Activated naive CD4-positive, alpha-beta T cell treated with anti-CD3 and anti-CD28 coated beads for 36 hours (primary cell): ENCODE measurements around the gene DHX32. TPM values are rescaled to one million over a fixed set of nuclear protein-coding genes. Genes with fewer than 3 reads are reported as not detected.
A peak's percentile ranks its signal among the peaks of the same experiment; 100 is the strongest.
"Not testable (repeated sequence)": the region's sequence is repeated elsewhere in the genome, so short reads cannot be mapped to it uniquely, and the experiment has no call there.

ENCODE experiments used
- CTCF ChIA-PET: fragments of 350-600 bp; sonication (Branson Sonifier 250); formaldehyde crosslinking; loops from one replicate; lab custom pipeline; 2021; ENCODE audit warnings: antibody characterized with exemption; lab: Charles Lee
- DNase-seq: peaks from one replicate; pipeline ENCODE4 v3.0.0-alpha.2; 2020
- H3K27ac Mint-ChIP-seq: one replicate; pipeline ENCODE4 v1.8.0; 2021; ENCODE audit warnings: mild to moderate bottlenecking, mixed read lengths
- H3K27me3 Mint-ChIP-seq: one replicate; pipeline ENCODE4 v1.8.0; 2021; ENCODE audit warnings: low read depth, mixed read lengths
- H3K36me3 Mint-ChIP-seq: one replicate; pipeline ENCODE4 v1.8.0; 2021; ENCODE audit warnings: low read depth, mixed read lengths
- H3K4me1 Mint-ChIP-seq: one replicate; pipeline ENCODE4 v1.8.0; 2021; ENCODE audit warnings: low read depth, mixed read lengths
- H3K4me3 Mint-ChIP-seq: one replicate; pipeline ENCODE4 v1.8.0; 2021; ENCODE audit warnings: mild to moderate bottlenecking, moderate library complexity, mixed read lengths
- H3K9me3 Mint-ChIP-seq: one replicate; pipeline ENCODE4 v1.8.0; 2021; ENCODE audit warnings: mixed read lengths
- intact Hi-C: fragments of 100-400 bp; cut with micrococcal nuclease; formaldehyde crosslinking; loops from one replicate; pipeline ENCODE4 v1.15.1; 2023
- total RNA-seq, 2 experiments: library from RNA; stranded (reverse); gene quantifications; one replicate each; pipeline ENCODE4 v1.2.3, GENCODE V29; 2021

Gene DHX32
- total RNA-seq, 2 experiments from 2014 or later: 13.4 to 15.7 TPM

DNA sequence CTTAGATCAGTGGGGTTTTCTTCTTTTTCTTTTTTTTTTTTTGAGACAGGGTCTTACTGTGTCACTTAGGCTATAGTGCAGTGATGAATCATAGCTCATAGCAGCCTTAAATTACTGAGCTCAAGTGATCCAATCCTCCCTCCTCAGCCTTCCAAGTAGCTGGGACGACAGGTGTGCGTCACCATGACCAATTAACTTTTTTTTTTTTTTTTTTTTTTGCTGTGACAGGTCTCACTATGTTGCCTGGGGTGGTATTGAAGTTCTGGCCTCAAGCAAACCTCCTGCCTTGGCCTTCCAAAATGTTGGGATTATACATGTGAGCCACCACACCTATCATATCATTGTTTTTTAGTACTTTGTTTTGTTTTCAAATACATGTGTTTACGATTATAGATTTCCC is 28.4 kb upstream of the DHX32 start:
- H3K27ac Mint-ChIP-seq, CTCF ChIA-PET, H3K36me3 Mint-ChIP-seq, H3K4me1 Mint-ChIP-seq, H3K9me3 Mint-ChIP-seq, DNase-seq, intact Hi-C loops, H3K4me3 Mint-ChIP-seq: not testable (repeated sequence)
- peaks cover 13% of the 10 kb centered on the region for H3K27me3 Mint-ChIP-seq

DNA sequence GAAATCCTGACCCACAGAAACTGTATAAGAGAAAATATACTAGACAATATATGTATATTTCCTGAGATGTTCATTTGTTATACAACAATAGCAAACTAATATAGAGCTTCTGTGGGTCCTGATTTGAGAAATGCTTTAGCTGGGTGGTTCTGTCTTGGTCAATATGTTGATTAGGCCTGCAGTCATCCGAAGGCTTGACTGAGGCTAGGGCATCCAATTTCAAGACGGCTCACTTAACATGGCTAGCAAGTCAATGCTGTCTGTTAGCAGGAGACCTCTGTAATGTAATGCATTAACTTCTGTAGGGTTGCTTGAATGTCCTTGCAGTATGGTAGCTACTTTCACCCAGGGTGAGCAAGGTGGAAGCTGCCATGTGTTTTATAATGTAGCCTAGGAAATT is 27.7 kb upstream of the DHX32 start:
- H3K27me3 Mint-ChIP-seq: peaks cover 12% of the 10 kb centered on the region
- H3K4me3 Mint-ChIP-seq, CTCF ChIA-PET, H3K27ac Mint-ChIP-seq, intact Hi-C loops, DNase-seq, H3K9me3 Mint-ChIP-seq, H3K4me1 Mint-ChIP-seq, H3K36me3 Mint-ChIP-seq: not testable (repeated sequence)

GRCh38 chr10:125907598-125907997 is 26.5 kb upstream of the DHX32 start:
- H3K27me3 Mint-ChIP-seq: peaks cover 12% of the 10 kb centered on the region
- H3K4me1 Mint-ChIP-seq, H3K4me3 Mint-ChIP-seq, DNase-seq, H3K9me3 Mint-ChIP-seq, intact Hi-C loops, H3K36me3 Mint-ChIP-seq, H3K27ac Mint-ChIP-seq: not testable (repeated sequence)
- CTCF ChIA-PET: interaction anchor here (0.6 kb wide), 1 partner anchor 1854 kb away, joined by 3 read pairs; no protein-coding TSS in a partner anchor

GRCh38 chr10:125905069-125905994 is 24.2 kb upstream of the DHX32 start:
- CTCF ChIA-PET: interaction anchor here (0.7 kb wide), 1 partner anchor 87 kb away, joined by 3 read pairs; no protein-coding TSS in a partner anchor
- H3K9me3 Mint-ChIP-seq, H3K27ac Mint-ChIP-seq, H3K4me3 Mint-ChIP-seq, intact Hi-C loops, H3K36me3 Mint-ChIP-seq, H3K4me1 Mint-ChIP-seq, DNase-seq: not testable (repeated sequence)
- H3K27me3 Mint-ChIP-seq: peaks cover 12% of the 10 kb centered on the region

- H3K4me1 Mint-ChIP-seq, DNase-seq, H3K27ac Mint-ChIP-seq, H3K4me3 Mint-ChIP-seq, intact Hi-C loops, CTCF ChIA-PET, H3K9me3 Mint-ChIP-seq, H3K36me3 Mint-ChIP-seq: not testable (repeated sequence)
- H3K27me3 Mint-ChIP-seq: peaks cover 12% of the 10 kb centered on the region
Measured at GRCh38 chr10:125903135-125903640, 22.1 kb upstream of the DHX32 start.

DNA sequence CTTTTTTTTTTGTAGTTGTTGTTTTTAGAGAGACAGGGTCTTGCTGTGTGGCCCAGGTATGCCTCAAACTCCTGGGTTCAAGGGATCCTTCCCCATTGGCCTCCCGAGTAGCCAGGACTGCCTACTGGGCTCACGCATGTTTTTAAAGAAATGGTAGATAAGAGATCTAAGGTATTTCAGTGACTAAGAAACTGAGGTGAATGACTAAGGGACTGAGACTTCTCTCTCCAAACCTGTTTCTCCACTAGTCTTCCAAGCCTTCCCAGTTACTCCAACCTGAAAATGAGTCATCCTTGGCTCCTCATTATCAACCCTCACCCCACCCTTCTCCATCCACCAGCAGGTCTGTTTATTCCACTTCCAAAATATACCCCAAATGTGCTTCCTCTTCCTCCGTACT is 19.9 kb upstream of the DHX32 start:
- H3K9me3 Mint-ChIP-seq, CTCF ChIA-PET, H3K27me3 Mint-ChIP-seq, H3K36me3 Mint-ChIP-seq, H3K4me1 Mint-ChIP-seq, H3K27ac Mint-ChIP-seq, intact Hi-C loops, H3K4me3 Mint-ChIP-seq, DNase-seq: not testable (repeated sequence)

DNA sequence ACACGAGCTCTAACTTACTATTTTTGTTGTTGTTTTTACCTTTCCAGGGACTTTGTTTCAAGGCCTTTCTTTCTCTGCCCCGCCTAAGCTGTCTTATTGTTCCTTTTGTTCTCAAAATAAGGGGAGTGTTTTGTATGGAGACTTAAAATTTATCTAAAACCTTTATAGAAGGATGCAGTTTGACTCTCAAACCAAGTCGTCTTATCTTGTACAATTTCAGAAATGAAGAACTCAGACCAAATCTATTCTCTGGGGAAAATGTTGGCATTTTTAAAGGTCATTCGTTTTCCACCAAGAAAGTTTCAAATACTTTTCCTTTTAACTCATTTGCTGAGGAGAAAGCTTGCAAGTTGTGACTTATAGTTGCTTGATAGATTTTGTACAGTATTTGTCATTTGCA is 16.2 kb upstream of the DHX32 start:
- H3K27ac Mint-ChIP-seq, CTCF ChIA-PET, H3K27me3 Mint-ChIP-seq, H3K36me3 Mint-ChIP-seq, H3K9me3 Mint-ChIP-seq, DNase-seq: not testable (repeated sequence)
- Mint-ChIP-seq H3K4me3 (peak overlapping the region; percentile 80), H3K4me1 (peaks cover 11% of the 10 kb centered on the region)
- intact Hi-C loops: loop anchor here (2.0 to 10.0 kb wide), 2 partner anchors 179 to 1397 kb away; partner anchors contain the start of gene EDRF1

DNA sequence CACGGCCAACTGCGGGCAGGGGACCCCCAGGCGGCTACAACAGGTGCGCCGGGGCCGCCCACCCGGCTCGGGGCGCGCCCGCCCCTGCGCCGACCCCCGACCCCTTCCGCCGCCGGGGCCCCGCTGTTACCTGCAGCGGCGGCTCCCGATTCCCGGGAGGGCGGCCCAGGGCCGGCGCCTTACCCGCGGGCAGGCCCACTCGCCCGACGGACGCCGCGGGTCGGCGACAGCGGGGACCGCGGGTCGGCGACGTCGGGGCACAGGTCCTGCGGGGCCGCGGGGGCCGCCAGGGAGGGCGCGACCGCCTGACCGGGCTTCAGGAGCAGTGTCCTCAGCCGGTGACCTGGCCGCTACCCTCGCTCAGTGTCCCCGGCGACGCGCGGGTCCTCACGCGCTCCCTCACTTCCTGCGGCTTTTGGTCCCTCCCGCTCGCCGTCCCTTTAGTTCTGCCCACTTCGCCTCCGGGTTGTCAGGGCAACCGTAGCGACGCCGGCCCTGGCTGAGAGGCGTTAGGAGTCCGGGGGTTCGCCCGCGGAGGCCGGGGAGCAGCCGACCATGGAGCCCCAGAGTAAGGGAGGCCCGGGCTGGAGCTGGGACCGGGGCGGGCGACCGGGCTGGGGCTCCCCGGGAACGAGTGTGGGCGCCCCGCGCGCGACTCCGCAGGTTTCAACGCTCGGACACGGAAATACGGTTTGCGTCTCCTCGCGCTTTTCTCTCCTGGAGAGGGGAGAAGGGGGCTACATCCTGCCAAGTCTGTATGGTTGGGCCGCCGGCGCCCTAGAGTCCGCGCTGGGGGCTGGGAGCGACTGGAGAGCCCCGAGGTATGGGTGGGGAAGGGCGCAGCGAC is 15.2 kb upstream of the DHX32 start, which contains the start of gene FANK1:
TSS of gene FANK1 (plus strand) at position 477 of the 847 bp plus-strand sequence. CDS start at position 556, 79 bp downstream.
- H3K27me3 Mint-ChIP-seq, H3K9me3 Mint-ChIP-seq, CTCF ChIA-PET, H3K36me3 Mint-ChIP-seq: not testable (repeated sequence)
- Mint-ChIP-seq H3K4me3 (peak within 1 kb of the TSS; percentile 80), H3K27ac (peak within 1 kb of the TSS; percentile 63), H3K4me1 (peaks cover 11% of the 10 kb centered on the region)
- DNase-seq: peak; percentile 86
- intact Hi-C loops: loop anchor here (1.0 to 10.0 kb wide), 3 partner anchors 73 to 1398 kb away; partner anchors contain the start of genes BCCIP, EDRF1 and UROS

DNA sequence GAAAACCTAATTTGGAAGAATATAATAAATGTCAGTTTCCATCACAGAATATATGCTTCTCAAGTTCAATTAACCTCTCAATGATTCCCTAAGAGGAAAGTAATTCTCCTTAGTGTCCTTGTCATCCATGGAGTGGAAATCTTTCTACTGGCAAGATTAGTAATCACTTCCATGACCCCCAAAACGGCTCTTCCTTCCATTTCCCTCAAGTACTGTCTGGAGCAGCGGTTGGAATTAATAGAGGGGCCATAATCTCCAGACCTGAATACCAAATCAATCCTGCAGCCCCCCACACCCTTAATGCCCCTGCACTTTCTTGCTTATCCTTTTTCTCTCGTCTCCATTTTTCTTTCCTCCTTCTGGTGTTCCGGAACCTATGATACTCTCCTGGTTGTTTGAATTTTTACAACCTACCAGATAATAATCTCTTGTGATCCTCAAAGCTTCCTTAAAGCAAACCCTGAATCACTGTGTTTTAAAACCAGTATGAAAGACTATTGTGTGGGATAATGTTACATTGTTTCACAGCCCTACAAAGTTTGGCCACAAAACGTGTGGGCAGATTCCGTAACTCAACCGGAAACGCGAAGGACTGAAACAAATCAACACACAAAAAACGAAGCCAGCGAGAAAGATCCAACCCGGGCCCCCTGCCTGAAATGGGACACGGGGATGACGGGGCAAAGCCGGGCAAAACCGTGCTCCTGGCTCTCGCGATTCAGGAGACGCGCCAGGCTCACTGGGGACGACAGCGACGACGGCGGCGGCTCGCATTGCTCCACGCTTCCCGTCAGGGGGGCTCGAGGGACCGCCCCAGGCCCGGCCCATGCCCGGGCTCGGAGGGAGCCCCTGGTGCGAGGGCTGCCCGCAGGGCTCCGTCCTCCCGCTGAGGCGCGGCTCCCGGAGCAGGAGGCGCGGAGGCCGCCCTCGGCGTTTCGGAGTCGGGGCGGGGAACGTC is 14.3 kb upstream of the DHX32 start:
- peaks cover 11% of the 10 kb centered on the region for H3K4me1 Mint-ChIP-seq
- H3K36me3 Mint-ChIP-seq, CTCF ChIA-PET, H3K27me3 Mint-ChIP-seq, H3K9me3 Mint-ChIP-seq: not testable (repeated sequence)
- peak overlapping the region; percentile 76 for H3K4me3 Mint-ChIP-seq
- DNase-seq: peak; percentile 71
- H3K27ac Mint-ChIP-seq: peak overlapping the region; percentile 63
- intact Hi-C loops: loop anchor here (1.0 to 10.0 kb wide), 3 partner anchors 72 to 1399 kb away; partner anchors contain the start of genes BCCIP, EDRF1 and UROS

DNA sequence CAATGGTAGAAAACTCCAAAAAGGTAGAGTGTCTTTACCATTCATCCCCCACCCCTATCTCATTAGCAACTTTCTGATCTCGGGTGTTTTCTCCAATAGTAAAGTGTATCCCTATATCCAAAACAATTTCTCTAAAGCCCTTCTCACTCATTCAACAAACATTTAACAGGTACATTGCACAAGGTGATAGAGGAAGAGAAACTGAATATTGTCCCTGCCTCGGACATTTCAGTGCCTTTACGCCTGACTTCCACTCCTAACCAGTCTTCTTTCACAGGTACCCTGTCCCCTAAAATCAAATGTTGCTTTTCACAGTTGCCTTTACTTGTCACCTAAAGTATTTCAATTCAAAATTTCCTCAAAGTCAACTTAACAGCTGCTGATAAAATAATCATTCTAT is 13.1 kb upstream of the DHX32 start:
- CTCF ChIA-PET, H3K36me3 Mint-ChIP-seq, DNase-seq, H3K27ac Mint-ChIP-seq, H3K27me3 Mint-ChIP-seq, H3K9me3 Mint-ChIP-seq, H3K4me3 Mint-ChIP-seq: not testable (repeated sequence)
- H3K4me1 Mint-ChIP-seq: peaks cover 11% of the 10 kb centered on the region
- intact Hi-C loops: loop anchor here (10.0 kb wide), 1 partner anchor 1401 kb away; no protein-coding TSS in a partner anchor

GRCh38 chr10:125892402-125892801 is 11.3 kb upstream of the DHX32 start:
- CTCF ChIA-PET, DNase-seq, H3K9me3 Mint-ChIP-seq, H3K36me3 Mint-ChIP-seq, H3K27ac Mint-ChIP-seq, H3K4me3 Mint-ChIP-seq, H3K27me3 Mint-ChIP-seq: not testable (repeated sequence)
- H3K4me1 Mint-ChIP-seq: peaks cover 11% of the 10 kb centered on the region
- intact Hi-C loops: loop anchor here (10.0 kb wide), 1 partner anchor 1402 kb away; no protein-coding TSS in a partner anchor
